Activated effector memory CD4-positive, alpha-beta T cell treated with Interleukin-2 at 50 U/mL for 16 hours (primary cell): ENCODE data around the gene GGCX.
"Not testable (repeated sequence)": the region's sequence is repeated elsewhere in the genome, so short reads cannot be mapped to it uniquely, and the experiment has no call there.

Source experiments
- DNase-seq: peaks from one replicate; pipeline ENCODE4 v3.0.0-alpha.2; 2020

Gene GGCX

GRCh38 chr2:85561280-85562212, at the start of gene GGCX:
TSS of gene GGCX (minus strand) at chr2:85561493. CDS start at chr2:85561428, 65 bp downstream.
- peak; percentile 93 for DNase-seq

GRCh38 chr2:85607268-85608215, 46.2 kb upstream of the GGCX start:
- no peak for DNase-seq

GRCh38 chr2:85606116-85606455, 44.8 kb upstream of the GGCX start:
- no peak for DNase-seq

GRCh38 chr2:85605406-85606115, 44.3 kb upstream of the GGCX start:
- DNase-seq, result no peak

GRCh38 chr2:85604568-85605339, 43.5 kb upstream of the GGCX start:
- no peak for DNase-seq

- DNase-seq, result not testable (repeated sequence)
These were observed 42.8 kb upstream of the GGCX start for GRCh38 chr2:85604133-85604444.

- DNase-seq, result peak; percentile 83
These were observed 41.4 kb upstream of the GGCX start, which contains the start of gene TMEM150A for GRCh38 chr2:85602476-85603234. TSS of gene TMEM150A (minus strand) at chr2:85602698. CDS start at chr2:85601948, 750 bp downstream.

GRCh38 chr2:85601771-85602475, 40.6 kb upstream of the GGCX start:
- no peak for DNase-seq

GRCh38 chr2:85600951-85601770, 39.9 kb upstream of the GGCX start:
- no peak for DNase-seq

GRCh38 chr2:85600235-85600575, 38.9 kb upstream of the GGCX start:
- DNase-seq, result no peak

- no peak for DNase-seq
These were observed 38.4 kb upstream of the GGCX start for GRCh38 chr2:85599468-85600234.

GRCh38 chr2:85598594-85599340, 37.5 kb upstream of the GGCX start:
- DNase-seq, result no peak

- no peak for DNase-seq
These were observed 35.9 kb upstream of the GGCX start for GRCh38 chr2:85597241-85597640.

GRCh38 chr2:85596486-85597143, 35.3 kb upstream of the GGCX start:
- DNase-seq, result no peak

- DNase-seq, result no peak
These were observed 34.7 kb upstream of the GGCX start for GRCh38 chr2:85596026-85596333.

GRCh38 chr2:85595301-85596025, 34.2 kb upstream of the GGCX start, which contains the start of gene RNF181:
TSS of gene RNF181 (plus strand) at chr2:85595745. CDS start at chr2:85595764, 19 bp downstream.
- peak; percentile 81 for DNase-seq

GRCh38 chr2:85594715-85595300, 33.5 kb upstream of the GGCX start:
- no peak for DNase-seq
